ENCODE results near the gene PAX7. TPM values are rescaled to one million over a fixed set of nuclear protein-coding genes. Genes with fewer than 3 reads are reported as not detected.

PAX7 gene
- total and polyA plus RNA-seq, 7 donors, result not detected

DNA sequence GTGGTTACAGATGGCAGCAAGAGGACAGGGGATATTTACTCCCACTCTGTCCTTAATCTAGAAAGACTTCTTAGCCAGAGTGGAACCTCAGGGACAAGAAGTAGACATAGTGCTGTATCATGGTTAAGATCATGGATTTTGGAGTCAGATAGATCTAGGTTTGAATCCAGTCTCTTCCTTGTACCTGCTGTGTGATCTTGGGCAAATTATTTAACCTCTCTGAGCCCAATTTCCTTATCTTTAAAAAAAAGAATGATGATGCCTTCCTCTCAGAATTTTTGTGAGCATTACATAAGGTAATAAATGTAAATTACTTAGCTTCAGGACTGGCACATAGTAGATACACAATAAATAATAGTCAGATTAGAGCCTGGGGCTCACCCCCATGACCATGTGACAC is 150.4 kb downstream of the PAX7 start:
- Histone ChIP-seq H3K36me3 (no peaks in the 10 kb centered on the region), H3K27me3 (peaks cover 0 to 27% (median 13%) of the 10 kb centered on the region in 3 donors)
- TF ChIP-seq EP300 (IDR thresholded peaks at IDR 0.05), result no peak
- TF ChIP-seq POLR2A (IDR thresholded peaks at IDR 0.05), result no peak
- TF ChIP-seq, protein P1, sequence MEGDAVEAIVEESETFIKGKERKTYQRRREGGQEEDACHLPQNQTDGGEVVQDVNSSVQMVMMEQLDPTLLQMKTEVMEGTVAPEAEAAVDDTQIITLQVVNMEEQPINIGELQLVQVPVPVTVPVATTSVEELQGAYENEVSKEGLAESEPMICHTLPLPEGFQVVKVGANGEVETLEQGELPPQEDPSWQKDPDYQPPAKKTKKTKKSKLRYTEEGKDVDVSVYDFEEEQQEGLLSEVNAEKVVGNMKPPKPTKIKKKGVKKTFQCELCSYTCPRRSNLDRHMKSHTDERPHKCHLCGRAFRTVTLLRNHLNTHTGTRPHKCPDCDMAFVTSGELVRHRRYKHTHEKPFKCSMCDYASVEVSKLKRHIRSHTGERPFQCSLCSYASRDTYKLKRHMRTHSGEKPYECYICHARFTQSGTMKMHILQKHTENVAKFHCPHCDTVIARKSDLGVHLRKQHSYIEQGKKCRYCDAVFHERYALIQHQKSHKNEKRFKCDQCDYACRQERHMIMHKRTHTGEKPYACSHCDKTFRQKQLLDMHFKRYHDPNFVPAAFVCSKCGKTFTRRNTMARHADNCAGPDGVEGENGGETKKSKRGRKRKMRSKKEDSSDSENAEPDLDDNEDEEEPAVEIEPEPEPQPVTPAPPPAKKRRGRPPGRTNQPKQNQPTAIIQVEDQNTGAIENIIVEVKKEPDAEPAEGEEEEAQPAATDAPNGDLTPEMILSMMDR (IDR thresholded peaks at IDR 0.05), result no peak
- no peak for TF ChIP-seq POLR2AphosphoS5 (IDR thresholded peaks at IDR 0.05)

GRCh38 chr1:18783705-18784481 is 153.2 kb downstream of the PAX7 start:
- no peak overlapping the region for H3K4me3 ChIP-seq
- no peak overlapping the region for H3K27ac ChIP-seq
- no peaks in the 10 kb centered on the region for H3K36me3 ChIP-seq
- peaks cover 0 to 32% (median 10%) of the 10 kb centered on the region in 3 donors for H3K27me3 ChIP-seq
- intact Hi-C loops (cut with DNase I), result no loop called here
- H3K9me3 ChIP-seq, result peaks cover 0 to 3% (median 0%) of the 10 kb centered on the region in 4 donors
- no peaks in the 10 kb centered on the region for H3K4me1 ChIP-seq
- no peak for TF ChIP-seq POLR2A (IDR thresholded peaks at IDR 0.05)
- TF ChIP-seq, protein P1 (IDR thresholded peaks at IDR 0.05), result no peak
- no peak for TF ChIP-seq EP300 (IDR thresholded peaks at IDR 0.05)
- TF ChIP-seq POLR2AphosphoS5 (IDR thresholded peaks at IDR 0.05), result no peak
- WGBS, 2 donors, result 40 to 76% methylated on average over 28 of the region's 28 CpGs
- DNase-seq, result no peak

More for the DNA sequence above, 150.4 kb downstream of the PAX7 start:
- H3K27ac ChIP-seq, result no peak overlapping the region
- H3K4me1 ChIP-seq, result no peaks in the 10 kb centered on the region
- DNase-seq, result no peak
- intact Hi-C loops (cut with DNase I), result no loop called here
- no peak overlapping the region for H3K4me3 ChIP-seq
- no peaks in the 10 kb centered on the region for H3K9me3 ChIP-seq

- WGBS, 2 donors, result 40 to 77% methylated on average over 15 of the region's 15 CpGs
- Histone ChIP-seq H3K9me3 (peaks cover 0 to 3% (median 0%) of the 10 kb centered on the region in 4 donors), H3K27ac (no peak overlapping the region), H3K36me3 (no peaks in the 10 kb centered on the region), H3K4me1 (no peaks in the 10 kb centered on the region), H3K4me3 (no peak overlapping the region), H3K27me3 (peaks cover 0 to 32% (median 10%) of the 10 kb centered on the region in 3 donors)
- intact Hi-C loops (cut with DNase I), result no loop called here
- no peak for DNase-seq
- TF ChIP-seq POLR2A (IDR thresholded peaks at IDR 0.05), result no peak
- TF ChIP-seq, protein P1 (IDR thresholded peaks at IDR 0.05), result no peak
- TF ChIP-seq POLR2AphosphoS5 (IDR thresholded peaks at IDR 0.05), result no peak
- no peak for TF ChIP-seq EP300 (IDR thresholded peaks at IDR 0.05)
Observed at GRCh38 chr1:18784482-18784831, 153.8 kb downstream of the PAX7 start.

- peaks cover 0 to 36% (median 10%) of the 10 kb centered on the region in 3 donors for H3K27me3 ChIP-seq
- intact Hi-C loops (cut with DNase I), result no loop called here
- WGBS, 2 donors, result 84 to 88% methylated on average over 3 of the region's 3 CpGs
Observed at GRCh38 chr1:18786149-18786548, 155.5 kb downstream of the PAX7 start.

More at GRCh38 chr1:18786149-18786548, 155.5 kb downstream of the PAX7 start:
- TF ChIP-seq POLR2AphosphoS5 (IDR thresholded peaks at IDR 0.05) (no peak), EP300 (IDR thresholded peaks at IDR 0.05) (no peak), POLR2A (IDR thresholded peaks at IDR 0.05) (no peak)
- TF ChIP-seq, protein P1 (IDR thresholded peaks at IDR 0.05), result no peak
- no peak overlapping the region for H3K27ac ChIP-seq
- DNase-seq, result no peak
- no peaks in the 10 kb centered on the region for H3K36me3 ChIP-seq
- H3K4me3 ChIP-seq, result no peak overlapping the region
- peaks cover 0 to 3% (median 0%) of the 10 kb centered on the region in 4 donors for H3K9me3 ChIP-seq
- H3K4me1 ChIP-seq, result no peaks in the 10 kb centered on the region

Data from sigmoid colon (tissue), 7 donors.